B cell (primary cell): ENCODE results near the gene ADGRE2. TPM values are rescaled to one million over a fixed set of nuclear protein-coding genes. Genes with fewer than 3 reads are reported as not detected.

Source experiments
- ATAC-seq: fragments of 200-7000 bp; cut with Tn5 transposase; one replicate; pipeline ENCODE4 v1.10.0; 2021; ENCODE audit warnings: low read depth, mild to moderate bottlenecking, moderate number of reproducible peaks, moderate library complexity
- CTCF ChIA-PET: fragments of 350-600 bp; sonication (Branson Sonifier 250); formaldehyde crosslinking; loops from one replicate; lab custom pipeline; 2021; ENCODE audit warnings: antibody characterized with exemption, inconsistent platforms; lab: Charles Lee
- POLR2A ChIA-PET: fragments of 350-600 bp; sonication (Branson Sonifier 250); formaldehyde crosslinking; loops from one replicate; lab custom pipeline; 2021; ENCODE audit warnings: antibody characterized with exemption; lab: Charles Lee
- DNase-seq: peaks from one replicate; pipeline ENCODE4 v3.0.0; 2013
- H2AFZ ChIP-seq: 2 replicates; pipeline ENCODE4 v1.6.1; 2012; ENCODE audit warnings: mild to moderate bottlenecking, low read depth, low read length; ENCODE audit not compliant: insufficient read depth, poor library complexity, severe bottlenecking
- H3K27ac ChIP-seq, 2 donors: 1 replicate in 1 of 2; 2 replicates in 1 of 2; pipeline ENCODE4 v1.5.1; 2012 to 2013; ENCODE audit warnings: low read length in 2 of 2, mild to moderate bottlenecking in 2 of 2, moderate library complexity in 1 of 2
- H3K27me3 ChIP-seq, 4 experiments: fragments of 200-600 bp in 1 of 4; sonication (generic) in 1 of 4; replicated peaks in 1 of 4; 1 replicate in 2 of 4; 2 replicates in 2 of 4; pipeline versions ENCODE4 v1.6.1 to v1.7.0; 2013 to 2016; ENCODE audit warnings: low read length in 3 of 4, mild to moderate bottlenecking in 2 of 4, mixed read lengths in 1 of 4, moderate library complexity in 1 of 4; ENCODE audit not compliant: insufficient read depth in 4 of 4, control insufficient read depth in 3 of 4; ENCODE audit errors: control extremely low read depth in 1 of 4
- H3K36me3 ChIP-seq, 2 experiments: replicated peaks in 1 of 2; 1 replicate in 1 of 2; 2 replicates in 1 of 2; pipeline versions ENCODE4 v1.6.1 to v1.7.1; 2013; ENCODE audit warnings: low read length in 1 of 2; ENCODE audit not compliant: insufficient read depth in 2 of 2, control insufficient read depth in 1 of 2; ENCODE audit errors: control extremely low read depth in 1 of 2, extremely low read depth in 1 of 2
- H3K4me1 ChIP-seq, 2 donors: fragments of 200-600 bp in 1 of 2; sonication (generic) in 1 of 2; 1 replicate in 1 of 2; 2 replicates in 1 of 2; pipeline versions ENCODE4 v1.5.1 to v1.6.1; 2013 to 2017; ENCODE audit warnings: low read length in 2 of 2; ENCODE audit not compliant: control insufficient read depth in 2 of 2, insufficient read depth in 2 of 2
- H3K4me2 ChIP-seq: replicated peaks from 2 replicates; pipeline ENCODE3; 2012; ENCODE audit warnings: mild to moderate bottlenecking, low read depth, low read length; ENCODE audit not compliant: poor library complexity, severe bottlenecking
- H3K4me3 ChIP-seq, 5 experiments: fragments of 200-600 bp in 1 of 5; sonication (generic) in 1 of 5; 1 replicate in 3 of 5; 2 replicates in 2 of 5; pipeline versions ENCODE4 v1.5.1 to v1.7.0; 2011 to 2016; ENCODE audit warnings: low read length in 4 of 5, mild to moderate bottlenecking in 4 of 5, low read depth in 2 of 5, control low read depth in 1 of 5, moderate library complexity in 1 of 5; ENCODE audit not compliant: insufficient read depth in 1 of 5; ENCODE audit errors: control extremely low read depth in 1 of 5, extremely low read depth in 1 of 5
- H3K79me2 ChIP-seq: fragments of 200-600 bp; sonication (generic); one replicate; pipeline ENCODE4 v1.6.0; 2016; ENCODE audit warnings: low read length; ENCODE audit not compliant: control insufficient read depth, insufficient read depth
- H3K9ac ChIP-seq: fragments of 200-600 bp; sonication (generic); 2 replicates; pipeline ENCODE4 v1.6.1; 2017; ENCODE audit warnings: mild to moderate bottlenecking, low read length, moderate library complexity
- H3K9me3 ChIP-seq, 3 donors: one replicate each; pipeline versions ENCODE4 v1.6.1 to v1.7.1; 2013; ENCODE audit warnings: low read length in 2 of 3; ENCODE audit not compliant: control insufficient read depth in 2 of 3, insufficient read depth in 1 of 3; ENCODE audit errors: control extremely low read depth in 1 of 3
- H4K20me1 ChIP-seq: 2 replicates; pipeline ENCODE4 v1.6.0; 2012; ENCODE audit warnings: mild to moderate bottlenecking, low read length; ENCODE audit not compliant: insufficient read depth, control insufficient read depth, poor library complexity, severe bottlenecking
- H3K27ac Mint-ChIP-seq: one replicate; pipeline ENCODE4 v1.8.0; 2021; ENCODE audit warnings: mixed read lengths
- H3K27me3 Mint-ChIP-seq: one replicate; pipeline ENCODE4 v1.8.0; 2021; ENCODE audit warnings: mixed read lengths
- H3K4me1 Mint-ChIP-seq: one replicate; pipeline ENCODE4 v1.8.0; 2021; ENCODE audit warnings: mixed read lengths
- H3K4me3 Mint-ChIP-seq: one replicate; pipeline ENCODE4 v1.8.0; 2021; ENCODE audit warnings: mixed read lengths
- H3K9me3 Mint-ChIP-seq: one replicate; pipeline ENCODE4 v1.8.0; 2022; ENCODE audit warnings: mixed read lengths; ENCODE audit not compliant: insufficient read depth
- EZH2 ChIP-seq: IDR thresholded peaks from 2 replicates; pipeline ENCODE4 v1.6.1; 2012; ENCODE audit warnings: borderline replicate concordance, low read depth, mild to moderate bottlenecking, moderate library complexity, low read length; ENCODE audit not compliant: insufficient read depth, poor library complexity, severe bottlenecking
- WGBS: methylation state at CpG from one replicate; pipeline ENCODE4 v1.1.5; 2013; ENCODE audit warnings: missing lambda C conversion rate; ENCODE audit not compliant: insufficient coverage; 5-methylcytosine and 5-hydroxymethylcytosine counted together
- intact Hi-C: fragments of 100-400 bp; cut with micrococcal nuclease; formaldehyde crosslinking; loops from one replicate; pipeline ENCODE4 v1.10.0; 2022
- polyA plus RNA-seq: library from polyadenylated mRNA; depleted of rRNA; stranded (reverse); fragments of >200 nt; gene quantifications from 2 replicates; pipeline ENCODE4 v1.2.3, GENCODE V29; 2012
- total RNA-seq, 2 donors: library from RNA; stranded (reverse); fragments of 120-200 nt in 1 of 2; gene quantifications; 1 replicate in 1 of 2; 2 replicates in 1 of 2; pipeline versions ENCODE4 v1.2.3 to v1.2.4, GENCODE V29; 2013 to 2022
- TF ChIP-seq, protein P1 (sequence below): fragments of 200-600 bp; IDR thresholded peaks from one replicate; pipeline ENCODE4 v1.8.0; 2022; ENCODE audit warnings: antibody characterized with exemption, mild to moderate bottlenecking

The ADGRE2 gene
- total and polyA plus RNA-seq, 2 donors (not counting 1 experiment from before 2014, with no cell fraction given), result 0.52 to 0.89 TPM

DNA sequence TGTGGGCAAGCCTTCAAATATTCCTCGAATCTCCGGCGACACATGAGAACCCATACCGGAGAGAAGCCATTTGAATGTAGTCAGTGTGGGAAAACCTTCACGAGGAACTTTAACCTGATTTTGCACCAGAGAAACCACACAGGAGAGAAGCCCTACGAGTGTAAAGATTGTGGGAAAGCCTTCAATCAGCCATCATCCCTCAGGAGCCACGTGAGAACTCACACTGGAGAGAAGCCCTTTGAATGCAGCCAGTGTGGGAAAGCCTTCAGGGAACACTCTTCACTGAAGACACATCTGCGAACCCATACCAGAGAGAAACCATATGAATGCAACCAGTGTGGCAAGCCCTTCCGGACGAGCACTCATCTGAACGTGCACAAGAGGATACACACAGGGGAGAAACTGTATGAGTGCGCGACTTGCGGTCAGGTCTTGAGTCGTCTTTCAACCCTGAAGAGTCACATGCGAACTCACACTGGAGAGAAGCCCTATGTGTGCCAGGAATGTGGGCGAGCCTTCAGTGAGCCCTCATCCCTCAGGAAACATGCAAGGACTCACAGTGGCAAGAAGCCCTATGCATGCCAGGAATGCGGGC lies 59.7 kb downstream of the ADGRE2 start:
- Histone ChIP-seq H3K4me3 (no peak overlapping the region), H2AFZ (no peak overlapping the region), H3K9me3 (peaks cover 16 to 69% (median 64%) of the 10 kb centered on the region in 3 donors), H3K79me2 (no peaks in the 10 kb centered on the region), H3K4me2 (no peak overlapping the region), H3K9ac (no peak overlapping the region), H3K36me3 (peaks cover 12 to 52% of the 10 kb centered on the region in 2 experiments), H3K4me1 (no peaks in the 10 kb centered on the region), H3K27ac (no peak overlapping the region), H3K27me3 (no peaks in the 10 kb centered on the region), H4K20me1 (no peaks in the 10 kb centered on the region)
- H3K9me3 Mint-ChIP-seq, result peaks cover 40% of the 10 kb centered on the region
- no peak overlapping the region for H3K4me3 Mint-ChIP-seq
- 96% methylated on average over 14 of the region's 18 CpGs for WGBS
- H3K27ac Mint-ChIP-seq, result no peak overlapping the region
- no peak for TF ChIP-seq EZH2
- TF ChIP-seq, protein P1, sequence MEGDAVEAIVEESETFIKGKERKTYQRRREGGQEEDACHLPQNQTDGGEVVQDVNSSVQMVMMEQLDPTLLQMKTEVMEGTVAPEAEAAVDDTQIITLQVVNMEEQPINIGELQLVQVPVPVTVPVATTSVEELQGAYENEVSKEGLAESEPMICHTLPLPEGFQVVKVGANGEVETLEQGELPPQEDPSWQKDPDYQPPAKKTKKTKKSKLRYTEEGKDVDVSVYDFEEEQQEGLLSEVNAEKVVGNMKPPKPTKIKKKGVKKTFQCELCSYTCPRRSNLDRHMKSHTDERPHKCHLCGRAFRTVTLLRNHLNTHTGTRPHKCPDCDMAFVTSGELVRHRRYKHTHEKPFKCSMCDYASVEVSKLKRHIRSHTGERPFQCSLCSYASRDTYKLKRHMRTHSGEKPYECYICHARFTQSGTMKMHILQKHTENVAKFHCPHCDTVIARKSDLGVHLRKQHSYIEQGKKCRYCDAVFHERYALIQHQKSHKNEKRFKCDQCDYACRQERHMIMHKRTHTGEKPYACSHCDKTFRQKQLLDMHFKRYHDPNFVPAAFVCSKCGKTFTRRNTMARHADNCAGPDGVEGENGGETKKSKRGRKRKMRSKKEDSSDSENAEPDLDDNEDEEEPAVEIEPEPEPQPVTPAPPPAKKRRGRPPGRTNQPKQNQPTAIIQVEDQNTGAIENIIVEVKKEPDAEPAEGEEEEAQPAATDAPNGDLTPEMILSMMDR, result no peak
- ChIA-PET POLR2A (no interaction called here), CTCF (no interaction called here)
- DNase-seq (no peak), ATAC-seq (no peak)
- no peaks in the 10 kb centered on the region for H3K4me1 Mint-ChIP-seq
- H3K27me3 Mint-ChIP-seq, result no peaks in the 10 kb centered on the region
- intact Hi-C loops, result no loop called here

DNA sequence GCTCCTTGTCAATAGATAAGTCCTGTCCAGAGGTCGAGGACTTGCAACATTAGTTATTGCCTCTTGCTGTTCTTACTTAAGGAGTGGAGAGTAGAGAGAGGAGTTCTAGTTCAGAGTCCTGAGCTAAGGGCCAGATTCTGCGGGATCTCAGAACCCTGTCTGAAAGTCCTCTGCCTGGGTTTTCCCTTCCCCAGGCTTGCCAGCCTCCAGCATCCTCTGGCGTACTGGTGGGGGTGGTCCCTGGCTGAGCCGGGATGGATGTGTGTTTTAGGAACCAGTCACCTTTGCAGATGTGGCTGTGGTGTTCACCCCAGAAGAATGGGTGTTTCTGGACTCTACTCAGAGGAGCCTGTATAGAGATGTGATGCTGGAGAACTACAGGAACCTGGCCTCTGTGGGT lies 62.5 kb downstream of the ADGRE2 start:
- no peak overlapping the region for H3K9ac ChIP-seq
- TF ChIP-seq EZH2, result no peak
- TF ChIP-seq, protein P1, result no peak
- DNase-seq (no peak), ATAC-seq (no peak)
- Mint-ChIP-seq H3K27me3 (no peaks in the 10 kb centered on the region), H3K4me1 (no peaks in the 10 kb centered on the region), H3K4me3 (no peak overlapping the region), H3K9me3 (peaks cover 28% of the 10 kb centered on the region), H3K27ac (no peak overlapping the region)
- H3K4me1 ChIP-seq, result no peaks in the 10 kb centered on the region
- H3K4me3 ChIP-seq, result no peak overlapping the region
- H3K27ac ChIP-seq, result no peak overlapping the region
- H3K4me2 ChIP-seq, result no peak overlapping the region
- ChIA-PET CTCF (no interaction called here), POLR2A (no interaction called here)
- H3K27me3 ChIP-seq, result no peaks in the 10 kb centered on the region
- H3K36me3 ChIP-seq, result peaks cover 12 to 62% of the 10 kb centered on the region in 2 experiments
- H2AFZ ChIP-seq, result no peak overlapping the region
- no peaks in the 10 kb centered on the region for H4K20me1 ChIP-seq
- peaks cover 9 to 55% (median 49%) of the 10 kb centered on the region in 3 donors for H3K9me3 ChIP-seq
- no peaks in the 10 kb centered on the region for H3K79me2 ChIP-seq
- WGBS, result 100% methylated on average over 3 of the region's 4 CpGs
- intact Hi-C loops, result no loop called here
